Right lobe of liver (tissue), 5 donors: ENCODE measurements around the gene PDE4DIP. TPM values are rescaled to one million over a fixed set of nuclear protein-coding genes. Genes with fewer than 3 reads are reported as not detected.

Experiments
- small RNA-seq, 2 experiments: library from RNA; depleted of rRNA; stranded (forward); fragments of <200 nt; gene quantifications; one replicate each; pipeline ENCODE3, GENCODE V24; 2016
- total RNA-seq, 6 experiments: library from RNA; depleted of rRNA in 2 of 6; stranded (reverse); fragments of >200 nt in 2 of 6; fragmentation: NEBNext Ultra II Directional in 3 of 6; extraction: Animal tissue kit (Norgen Biotek cat#: 25700) in 3 of 6; gene quantifications; one replicate each; pipeline versions ENCODE4 v1.1.0 to v1.2.4, GENCODE V29; 2016 to 2023
- donor health status: DM: no; HTN: no; CAD: no.
- donor health status: DM: no; HTN: no; CAD: no.
- donor health status: DM: no; HTN: yes; CAD: no.
- donor health status: DM: no; HTN: yes; CAD: no.

PDE4DIP gene
- total RNA-seq, 6 experiments from 2014 or later, result 36.3 to 129 (median 57.9) TPM

Small RNA genes lying within 50 kb of the gene (small RNA-seq; reads per million reads assigned to genes)
- 0 reads per million in 2 experiments for gene RN7SKP88
- 0 reads per million in 2 experiments for gene RNU2-38P

Other genes with a start within 250 kb of the PDE4DIP start
- gene NBPF14, start 248.4 kb upstream of the PDE4DIP start, total RNA-seq, result 10 to 100 TPM; 11.7 to 21.6 (median 14.7) TPM
- gene NUDT4B, start 95.7 kb upstream of the PDE4DIP start, total RNA-seq, result 10 to 100 TPM in 1 of 6 experiments, 1 to 10 TPM in 4, under 1 TPM in 1; 0.42 to 17.6 (median 2.5) TPM